OCI-LY1 (cell line): Measurements from ENCODE around the gene USH1C.

Source experiments
- EZH2 ChIP-seq: fragments of 200-600 bp; sonication (generic), shearing (Covaris generic); IDR thresholded peaks from 2 replicates; pipeline ENCODE4 v1.8.0; 2017; ENCODE audit warnings: borderline replicate concordance, mixed run types, mild to moderate bottlenecking, antibody characterized with exemption, low read length, moderate library complexity, mixed read lengths
- TF ChIP-seq, protein P1 (sequence below): fragments of 200-600 bp; sonication (generic), shearing (Covaris generic); IDR thresholded peaks from 2 replicates; pipeline ENCODE4 v1.5.1; 2017; ENCODE audit warnings: mild to moderate bottlenecking, antibody characterized with exemption, low read length, moderate library complexity, mixed read lengths

DNA sequence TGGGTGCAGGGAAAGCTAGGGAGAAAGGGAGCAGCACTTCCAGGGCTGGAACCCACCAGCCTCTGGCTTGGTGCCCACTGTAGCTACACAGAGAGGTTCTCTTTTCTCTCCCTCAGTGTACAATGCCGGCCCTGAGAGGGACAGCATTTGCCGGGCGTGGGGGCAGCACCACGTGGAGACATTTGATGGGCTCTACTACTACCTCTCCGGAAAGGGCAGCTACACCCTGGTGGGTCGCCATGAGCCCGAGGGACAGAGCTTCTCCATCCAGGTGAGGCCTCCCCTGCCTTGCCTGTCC is 9.0 kb upstream of the USH1C start:
- TF ChIP-seq, protein P1, sequence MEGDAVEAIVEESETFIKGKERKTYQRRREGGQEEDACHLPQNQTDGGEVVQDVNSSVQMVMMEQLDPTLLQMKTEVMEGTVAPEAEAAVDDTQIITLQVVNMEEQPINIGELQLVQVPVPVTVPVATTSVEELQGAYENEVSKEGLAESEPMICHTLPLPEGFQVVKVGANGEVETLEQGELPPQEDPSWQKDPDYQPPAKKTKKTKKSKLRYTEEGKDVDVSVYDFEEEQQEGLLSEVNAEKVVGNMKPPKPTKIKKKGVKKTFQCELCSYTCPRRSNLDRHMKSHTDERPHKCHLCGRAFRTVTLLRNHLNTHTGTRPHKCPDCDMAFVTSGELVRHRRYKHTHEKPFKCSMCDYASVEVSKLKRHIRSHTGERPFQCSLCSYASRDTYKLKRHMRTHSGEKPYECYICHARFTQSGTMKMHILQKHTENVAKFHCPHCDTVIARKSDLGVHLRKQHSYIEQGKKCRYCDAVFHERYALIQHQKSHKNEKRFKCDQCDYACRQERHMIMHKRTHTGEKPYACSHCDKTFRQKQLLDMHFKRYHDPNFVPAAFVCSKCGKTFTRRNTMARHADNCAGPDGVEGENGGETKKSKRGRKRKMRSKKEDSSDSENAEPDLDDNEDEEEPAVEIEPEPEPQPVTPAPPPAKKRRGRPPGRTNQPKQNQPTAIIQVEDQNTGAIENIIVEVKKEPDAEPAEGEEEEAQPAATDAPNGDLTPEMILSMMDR, result no peak
- no peak for TF ChIP-seq EZH2
